Neural crest cell (in vitro differentiated cells): ENCODE data around the gene BRD7. TPM values are rescaled to one million over a fixed set of nuclear protein-coding genes. Genes with fewer than 3 reads are reported as not detected.

Source experiments
- DNase-seq: peaks from one replicate; pipeline ENCODE4 v3.0.0; 2021; ENCODE audit warnings: low read depth, mixed read lengths, low spot score
- H3K27ac Mint-ChIP-seq: one replicate; pipeline ENCODE4 v1.8.0; 2021; ENCODE audit warnings: mild to moderate bottlenecking, mixed read lengths; ENCODE audit not compliant: unreplicated experiment
- H3K27me3 Mint-ChIP-seq: 2 replicates; pipeline ENCODE4 v1.8.0; 2021; ENCODE audit warnings: low read depth, mild to moderate bottlenecking, mixed read lengths
- H3K36me3 Mint-ChIP-seq: 2 replicates; pipeline ENCODE4 v1.8.0; 2021; ENCODE audit warnings: low read depth, mild to moderate bottlenecking, mixed read lengths
- H3K4me1 Mint-ChIP-seq: 2 replicates; pipeline ENCODE4 v1.8.0; 2021; ENCODE audit warnings: mixed read lengths
- H3K4me3 Mint-ChIP-seq: one replicate; pipeline ENCODE4 v1.8.0; 2021; ENCODE audit warnings: mild to moderate bottlenecking, mixed read lengths
- H3K9me3 Mint-ChIP-seq: 2 replicates; pipeline ENCODE4 v1.8.0; 2021; ENCODE audit warnings: mixed read lengths
- microRNA-seq: library from miRNA; unstranded; fragments of <30 nt; microRNA quantifications from one replicate; pipeline ENCODE4, GENCODE V29; 2020
- total RNA-seq: library from RNA; stranded (reverse); gene quantifications from 2 replicates; pipeline ENCODE4 v1.2.1, GENCODE V29; 2021
- TF ChIP-seq, protein P1 (sequence below): fragments of 200-600 bp; sonication (generic); conservative IDR thresholded peaks from 2 replicates; pipeline ENCODE4 v1.5.0; 2021; ENCODE audit warnings: antibody characterized with exemption, mild to moderate bottlenecking

Gene BRD7
- total RNA-seq, 1 donor from 2014 or later = 130 TPM

DNA sequence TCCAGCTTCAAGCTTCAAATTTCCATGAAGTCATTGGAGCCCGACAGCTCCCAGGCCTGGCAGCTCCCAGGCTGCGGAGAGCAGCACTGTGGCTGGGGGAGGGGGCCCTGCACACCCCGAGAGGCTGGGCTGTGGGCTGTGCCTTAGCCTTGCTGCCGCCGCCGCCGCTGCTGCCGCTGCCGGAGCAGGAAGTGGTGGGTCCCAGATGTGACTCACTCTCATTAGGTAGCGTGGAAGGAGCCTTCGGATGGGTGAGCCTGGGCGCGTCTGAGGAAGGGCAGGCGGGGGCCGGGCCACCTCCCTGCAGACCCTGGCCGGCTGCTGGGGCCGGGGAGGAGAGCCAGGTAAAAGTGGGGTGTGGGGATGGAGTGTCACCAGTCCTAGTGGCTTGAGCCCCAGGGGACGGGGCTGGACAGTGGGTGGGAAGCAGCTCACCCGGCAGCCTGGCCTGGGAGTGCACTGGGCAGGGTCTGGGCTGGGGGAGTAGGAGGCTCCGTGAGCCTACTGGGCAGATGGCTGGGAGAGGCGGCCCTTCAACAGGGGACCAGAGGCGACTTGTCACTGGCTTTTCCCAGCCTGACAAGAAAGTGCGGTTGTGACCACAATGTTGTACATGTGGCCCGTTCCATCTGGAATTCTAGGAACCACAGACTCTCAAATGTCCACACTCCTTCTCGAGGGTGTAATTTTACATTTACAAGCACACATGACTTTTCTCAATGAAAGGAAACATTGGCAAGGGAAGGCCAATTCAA is 102.3 kb downstream of the BRD7 start, which contains the start of gene ADCY7:
ADCY7 (plus strand) TSS at position 215 of the 755 bp plus-strand sequence. CDS start 21,629 bp downstream, outside the sequence.
- Mint-ChIP-seq H3K4me1 (peaks cover 26% of the 10 kb centered on the region), H3K4me3 (no peak within 1 kb of the TSS), H3K27ac (peak within 1 kb of the TSS; percentile 12), H3K36me3 (no peaks in the 10 kb centered on the region), H3K9me3 (no peaks in the 10 kb centered on the region), H3K27me3 (peaks cover 17% of the 10 kb centered on the region)
- TF ChIP-seq, protein P1, sequence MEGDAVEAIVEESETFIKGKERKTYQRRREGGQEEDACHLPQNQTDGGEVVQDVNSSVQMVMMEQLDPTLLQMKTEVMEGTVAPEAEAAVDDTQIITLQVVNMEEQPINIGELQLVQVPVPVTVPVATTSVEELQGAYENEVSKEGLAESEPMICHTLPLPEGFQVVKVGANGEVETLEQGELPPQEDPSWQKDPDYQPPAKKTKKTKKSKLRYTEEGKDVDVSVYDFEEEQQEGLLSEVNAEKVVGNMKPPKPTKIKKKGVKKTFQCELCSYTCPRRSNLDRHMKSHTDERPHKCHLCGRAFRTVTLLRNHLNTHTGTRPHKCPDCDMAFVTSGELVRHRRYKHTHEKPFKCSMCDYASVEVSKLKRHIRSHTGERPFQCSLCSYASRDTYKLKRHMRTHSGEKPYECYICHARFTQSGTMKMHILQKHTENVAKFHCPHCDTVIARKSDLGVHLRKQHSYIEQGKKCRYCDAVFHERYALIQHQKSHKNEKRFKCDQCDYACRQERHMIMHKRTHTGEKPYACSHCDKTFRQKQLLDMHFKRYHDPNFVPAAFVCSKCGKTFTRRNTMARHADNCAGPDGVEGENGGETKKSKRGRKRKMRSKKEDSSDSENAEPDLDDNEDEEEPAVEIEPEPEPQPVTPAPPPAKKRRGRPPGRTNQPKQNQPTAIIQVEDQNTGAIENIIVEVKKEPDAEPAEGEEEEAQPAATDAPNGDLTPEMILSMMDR = no peak
- DNase-seq = no peak

Small RNA genes lying within 50 kb of the gene (microRNA-seq; reads per million reads assigned to microRNA genes)
- not detected for gene MIR6771

Other genes starting within 250 kb of the BRD7 start
- 12.5 and 12.9 TPM in 2 replicates for gene TENT4B, start 215.7 kb downstream of the BRD7 start, total RNA-seq
- gene ADCY7, start 102.4 kb downstream of the BRD7 start, total RNA-seq = 6.9 and 8.8 TPM in 2 replicates
- gene NKD1, start 179.4 kb upstream of the BRD7 start, total RNA-seq = 49.8 and 54.7 TPM in 2 replicates